ENCODE measurements around the gene ZDHHC22.

The ZDHHC22 gene

GRCh38 chr14:77125823-77126325 is 15.7 kb downstream of the ZDHHC22 start:
- no peak for DNase-seq

GRCh38 chr14:77125281-77125801 is 16.2 kb downstream of the ZDHHC22 start:
- DNase-seq = no peak

- peak; percentile 34 for DNase-seq
These were observed 17.0 kb downstream of the ZDHHC22 start for GRCh38 chr14:77124345-77125280.

- no peak for DNase-seq
These were observed 17.9 kb downstream of the ZDHHC22 start for GRCh38 chr14:77123381-77124325.

GRCh38 chr14:77122526-77123125 is 19.0 kb downstream of the ZDHHC22 start:
- no peak for DNase-seq

GRCh38 chr14:77120771-77121743 is 20.5 kb downstream of the ZDHHC22 start:
- DNase-seq = no peak

- DNase-seq = no peak
These were observed 21.7 kb downstream of the ZDHHC22 start for GRCh38 chr14:77119851-77120250.

GRCh38 chr14:77116172-77116817 is 25.3 kb downstream of the ZDHHC22 start:
- DNase-seq = no peak

- DNase-seq = no peak
These were observed 27.0 kb downstream of the ZDHHC22 start for GRCh38 chr14:77114609-77115008.

GRCh38 chr14:77113644-77114043 is 27.9 kb downstream of the ZDHHC22 start:
- no peak for DNase-seq

- DNase-seq = no peak
These were observed 30.6 kb downstream of the ZDHHC22 start for GRCh38 chr14:77111021-77111420.

GRCh38 chr14:77110286-77110685 is 31.3 kb downstream of the ZDHHC22 start:
- DNase-seq = no peak

GRCh38 chr14:77109656-77110055 is 31.9 kb downstream of the ZDHHC22 start:
- DNase-seq = no peak

- DNase-seq = no peak
These were observed 32.8 kb downstream of the ZDHHC22 start for GRCh38 chr14:77108753-77109152.

- no peak for DNase-seq
These were observed 34.4 kb downstream of the ZDHHC22 start for GRCh38 chr14:77107228-77107627.

GRCh38 chr14:77106666-77107065 is 34.9 kb downstream of the ZDHHC22 start:
- no peak for DNase-seq

GRCh38 chr14:77105145-77105939 is 36.2 kb downstream of the ZDHHC22 start:
- DNase-seq = no peak

- no peak for DNase-seq
These were observed 37.2 kb downstream of the ZDHHC22 start for GRCh38 chr14:77104393-77104792.

GRCh38 chr14:77103951-77104350 is 37.6 kb downstream of the ZDHHC22 start:
- DNase-seq = no peak

- no peak for DNase-seq
These were observed 38.1 kb downstream of the ZDHHC22 start for GRCh38 chr14:77103475-77103874.
